C1 segment of cervical spinal cord (tissue), 14 donors: Measurements from ENCODE around the gene HK1.

Experiments
- DNase-seq, 14 donors: peaks; one replicate each; lab custom pipeline; 2025; lab: John Stamatoyannopoulos, UW

Gene HK1

GRCh38 chr10:69374931-69375306, 96.6 kb downstream of the HK1 start:
- no peak for DNase-seq

- DNase-seq = peak in 9 of 14 donors; percentile 22 to 97 (median 31)
Measured at GRCh38 chr10:69375307-69376151, 97.2 kb downstream of the HK1 start.

DNA sequence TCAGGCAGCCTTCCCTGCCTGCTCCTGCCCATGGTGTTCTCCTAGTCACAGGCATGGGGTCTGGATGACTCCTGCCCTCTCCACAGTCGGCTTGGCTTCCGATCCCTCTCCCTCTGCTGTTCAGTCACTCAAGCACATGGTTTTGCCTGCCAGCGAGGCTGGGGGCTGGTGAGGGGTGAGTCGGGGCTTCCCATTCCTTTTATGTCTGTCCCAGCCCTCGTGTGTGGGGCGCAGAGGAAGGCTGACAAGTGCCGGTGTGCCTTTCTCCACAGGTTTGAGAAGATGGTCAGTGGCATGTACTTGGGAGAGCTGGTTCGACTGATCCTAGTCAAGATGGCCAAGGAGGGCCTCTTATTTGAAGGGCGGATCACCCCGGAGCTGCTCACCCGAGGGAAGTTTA, 98.4 kb downstream of the HK1 start:
- no peak for DNase-seq

- no peak for DNase-seq
Measured at GRCh38 chr10:69377191-69377590, 98.9 kb downstream of the HK1 start.

DNA sequence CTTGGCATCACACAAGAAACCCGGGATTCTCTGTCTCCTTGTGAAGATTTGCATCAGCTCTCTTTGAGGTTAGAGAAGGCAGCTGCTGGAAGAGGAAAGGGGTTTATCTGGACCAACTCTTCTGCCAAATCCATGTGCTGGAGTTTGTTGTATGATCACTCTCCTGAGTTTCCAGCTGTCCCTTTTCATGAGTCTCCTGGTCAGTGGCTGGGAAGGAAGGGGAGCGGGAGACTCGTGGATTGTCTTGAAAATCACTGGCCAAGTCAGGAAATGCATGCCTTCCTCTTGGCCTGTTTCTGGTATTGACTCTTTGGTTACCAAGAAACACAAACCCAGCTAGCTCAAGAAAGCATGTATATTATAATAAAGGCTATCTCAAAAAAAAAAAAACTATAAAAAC, 99.6 kb downstream of the HK1 start:
- DNase-seq = no peak

- no peak for DNase-seq
Measured at GRCh38 chr10:69379800-69380199, 101.5 kb downstream of the HK1 start.

GRCh38 chr10:69382382-69383117, 104.3 kb downstream of the HK1 start:
- DNase-seq = no peak

- no peak for DNase-seq
Measured at GRCh38 chr10:69383558-69383957, 105.3 kb downstream of the HK1 start.

DNA sequence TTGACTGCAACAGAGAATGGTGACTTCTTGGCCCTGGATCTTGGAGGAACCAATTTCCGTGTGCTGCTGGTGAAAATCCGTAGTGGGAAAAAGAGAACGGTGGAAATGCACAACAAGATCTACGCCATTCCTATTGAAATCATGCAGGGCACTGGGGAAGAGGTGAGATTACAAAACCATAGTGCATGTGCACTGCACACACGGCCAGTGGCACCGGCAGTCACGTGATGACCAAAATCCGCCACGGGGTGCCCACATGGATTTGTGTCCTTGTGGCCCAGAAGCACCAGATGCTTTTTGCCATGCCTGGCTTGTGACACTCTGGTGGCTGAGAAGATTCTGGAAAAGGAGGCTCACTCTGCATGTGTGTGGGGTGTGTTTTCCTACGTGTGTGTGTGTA, 106.0 kb downstream of the HK1 start:
- DNase-seq = no peak

- no peak for DNase-seq
Measured at GRCh38 chr10:69385454-69386350, 107.4 kb downstream of the HK1 start.

GRCh38 chr10:69387500-69387899, 109.2 kb downstream of the HK1 start:
- DNase-seq = no peak

- no peak for DNase-seq
Measured at GRCh38 chr10:69388488-69388887, 110.2 kb downstream of the HK1 start.

DNA sequence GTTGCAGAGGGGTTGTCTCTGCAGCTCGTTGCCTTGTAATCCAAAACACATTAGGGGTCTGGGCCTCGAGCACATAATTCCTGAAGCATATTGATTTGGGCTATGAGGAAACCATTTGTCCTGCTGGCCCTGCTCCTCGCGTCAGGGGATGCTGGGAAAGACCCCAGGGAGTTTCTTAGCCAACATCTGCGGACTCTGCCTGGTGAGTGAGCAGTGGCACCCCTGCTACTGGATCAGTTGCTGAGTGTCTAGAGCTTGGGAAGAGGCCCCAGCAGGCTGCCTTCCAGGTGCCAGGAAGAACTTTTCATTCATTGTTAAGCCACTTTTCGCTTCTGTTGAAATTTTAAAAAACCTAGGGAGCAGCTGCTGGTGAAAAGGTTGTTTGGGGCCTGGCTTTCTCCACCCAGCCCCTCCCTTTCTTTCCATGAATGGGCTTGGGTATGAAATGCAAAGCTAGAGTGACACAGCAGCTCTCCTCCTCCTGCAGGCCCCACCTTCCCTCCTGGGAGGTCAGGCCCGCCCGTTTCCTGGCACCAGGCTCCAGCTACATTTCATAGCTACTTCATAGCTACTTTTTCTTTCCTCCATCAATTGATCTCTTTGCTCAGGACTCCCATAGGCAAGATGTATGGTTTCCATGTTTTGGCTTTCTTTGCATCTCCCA, 111.7 kb downstream of the HK1 start:
- no peak for DNase-seq

GRCh38 chr10:69391158-69391557, 112.9 kb downstream of the HK1 start:
- DNase-seq = no peak

- peak in 12 of 14 donors; percentile 28 to 77 (median 54) for DNase-seq
Measured at GRCh38 chr10:69392481-69393000, 114.2 kb downstream of the HK1 start.

- no peak for DNase-seq
Measured at GRCh38 chr10:69394020-69394419, 115.7 kb downstream of the HK1 start.

- no peak for DNase-seq
Measured at GRCh38 chr10:69397972-69398371, 119.7 kb downstream of the HK1 start.

- no peak for DNase-seq
Measured at GRCh38 chr10:69398466-69398865, 120.2 kb downstream of the HK1 start.

DNA sequence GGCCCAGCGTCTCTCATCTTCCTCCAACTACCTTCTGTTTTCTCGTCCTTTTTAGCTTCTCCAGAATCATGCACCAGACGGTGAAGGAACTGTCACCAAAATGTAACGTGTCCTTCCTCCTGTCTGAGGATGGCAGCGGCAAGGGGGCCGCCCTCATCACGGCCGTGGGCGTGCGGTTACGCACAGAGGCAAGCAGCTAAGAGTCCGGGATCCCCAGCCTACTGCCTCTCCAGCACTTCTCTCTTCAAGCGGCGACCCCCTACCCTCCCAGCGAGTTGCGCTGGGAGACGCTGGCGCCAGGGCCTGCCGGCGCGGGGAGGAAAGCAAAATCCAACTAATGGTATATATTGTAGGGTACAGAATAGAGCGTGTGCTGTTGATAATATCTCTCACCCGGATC, 122.6 kb downstream of the HK1 start:
- DNase-seq = no peak

DNA sequence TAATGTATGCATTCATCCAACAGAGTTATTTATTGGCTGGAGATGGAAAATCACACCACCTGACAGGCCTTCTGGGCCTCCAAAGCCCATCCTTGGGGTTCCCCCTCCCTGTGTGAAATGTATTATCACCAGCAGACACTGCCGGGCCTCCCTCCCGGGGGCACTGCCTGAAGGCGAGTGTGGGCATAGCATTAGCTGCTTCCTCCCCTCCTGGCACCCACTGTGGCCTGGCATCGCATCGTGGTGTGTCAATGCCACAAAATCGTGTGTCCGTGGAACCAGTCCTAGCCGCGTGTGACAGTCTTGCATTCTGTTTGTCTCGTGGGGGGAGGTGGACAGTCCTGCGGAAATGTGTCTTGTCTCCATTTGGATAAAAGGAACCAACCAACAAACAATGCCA, 123.1 kb downstream of the HK1 start:
- no peak for DNase-seq

DNA sequence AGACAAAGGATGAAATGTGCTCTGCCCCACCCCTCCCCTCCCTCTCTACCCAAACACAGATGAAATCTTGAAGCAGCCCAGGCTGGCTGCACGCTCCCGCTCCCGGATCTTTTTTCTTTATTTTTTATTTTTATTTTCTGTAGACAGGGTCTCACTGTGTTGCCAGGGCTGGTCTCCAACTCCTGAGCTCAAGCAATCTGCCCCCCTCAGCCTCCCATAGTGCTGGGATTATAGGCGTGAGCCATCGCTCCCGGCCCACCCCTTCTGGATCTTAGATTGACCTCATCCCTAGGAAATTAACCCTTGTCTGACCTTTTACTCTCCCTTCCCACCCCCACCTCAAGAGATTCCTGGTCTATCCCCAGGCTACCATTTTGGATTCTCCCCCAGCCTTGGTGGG, 124.1 kb downstream of the HK1 start:
- DNase-seq = no peak
